Midbrain (tissue), 1 donor: ENCODE data around the gene SUCLG2.
"Not testable (repeated sequence)": the region's sequence is repeated elsewhere in the genome, so short reads cannot be mapped to it uniquely, and the experiment has no call there.

Experiments used
- DNase-seq: peaks from one replicate; lab custom pipeline; 2025; lab: John Stamatoyannopoulos, UW

Gene SUCLG2

DNA sequence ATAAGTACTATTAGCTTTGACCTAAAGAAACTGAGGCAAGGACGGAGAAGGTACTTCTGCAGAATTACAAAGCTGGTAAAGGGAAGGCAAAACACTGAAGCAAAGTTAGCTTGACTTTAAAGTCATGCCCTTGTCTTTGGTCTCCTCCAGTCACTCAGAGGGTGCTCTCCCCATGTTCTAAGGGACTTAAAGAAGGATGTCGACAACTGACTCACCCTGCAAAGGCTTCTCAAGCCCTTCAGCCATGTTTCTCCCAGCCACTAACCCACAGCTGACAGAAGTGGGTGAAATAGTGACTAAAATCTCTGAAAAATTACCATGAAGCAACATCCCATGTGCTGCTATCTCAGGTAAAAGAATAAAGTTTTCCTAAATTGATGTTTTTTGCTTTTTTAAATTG is 46.4 kb downstream of the SUCLG2 start:
- DNase-seq = no peak

DNA sequence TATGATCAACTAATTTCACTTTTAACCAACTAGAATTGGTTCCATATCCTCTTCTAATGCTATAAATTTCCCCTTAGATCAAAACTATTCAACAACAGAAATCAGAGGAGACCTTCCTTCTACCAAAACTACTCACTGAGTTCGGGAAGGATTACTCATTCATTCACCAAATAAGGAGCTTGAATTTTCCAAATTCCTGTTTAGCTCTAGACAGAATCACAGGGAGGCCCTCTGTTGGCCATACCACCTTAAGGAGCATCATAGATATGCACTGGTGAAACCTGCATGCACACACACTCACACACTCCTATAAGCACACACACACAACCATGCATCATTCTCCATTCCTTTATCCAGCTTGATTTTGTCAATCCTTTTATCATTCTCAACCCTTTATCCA is 49.0 kb downstream of the SUCLG2 start:
- DNase-seq = no peak

DNA sequence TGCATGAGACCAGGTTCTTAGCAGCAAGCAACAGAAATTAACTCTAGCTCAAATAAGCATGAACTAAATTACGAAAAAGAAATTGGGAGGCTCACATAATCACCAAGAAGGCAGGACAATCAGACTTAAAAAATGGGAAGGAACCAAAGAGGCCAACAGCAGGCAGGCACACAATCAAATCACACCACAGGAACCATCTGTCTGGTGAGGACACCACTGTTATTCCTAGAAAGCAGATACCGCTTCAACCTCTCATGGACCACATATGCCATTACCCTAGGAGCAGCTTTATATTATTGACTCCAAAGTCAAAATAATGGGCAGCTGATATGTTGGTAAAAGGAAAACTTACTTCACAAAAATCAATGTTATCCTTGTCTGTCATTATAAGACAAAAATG is 51.6 kb downstream of the SUCLG2 start:
- no peak for DNase-seq

- DNase-seq = no peak
Observed at GRCh38 chr3:67601919-67602608, 52.3 kb downstream of the SUCLG2 start.

DNA sequence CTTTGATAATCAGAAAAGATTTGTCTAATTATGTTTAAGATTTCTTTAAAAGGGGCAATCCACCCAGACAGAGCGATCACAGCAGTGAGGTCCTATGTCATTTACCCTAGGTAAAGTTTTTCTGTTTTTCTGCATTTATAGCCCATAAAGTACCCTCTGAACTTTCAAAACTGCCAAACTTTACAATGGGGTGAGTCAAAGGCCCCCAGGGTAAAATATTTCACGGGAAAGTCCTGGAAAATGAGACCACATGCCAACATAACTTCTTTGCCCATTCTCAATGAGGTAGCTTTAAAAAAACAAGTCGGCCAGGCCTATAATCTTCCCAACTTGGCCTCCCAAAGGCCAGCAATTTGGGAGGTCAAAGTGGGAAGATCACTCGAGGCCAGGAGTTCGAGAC is 53.0 kb downstream of the SUCLG2 start:
- DNase-seq = no peak

GRCh38 chr3:67599821-67600220 is 54.6 kb downstream of the SUCLG2 start:
- DNase-seq = no peak

DNA sequence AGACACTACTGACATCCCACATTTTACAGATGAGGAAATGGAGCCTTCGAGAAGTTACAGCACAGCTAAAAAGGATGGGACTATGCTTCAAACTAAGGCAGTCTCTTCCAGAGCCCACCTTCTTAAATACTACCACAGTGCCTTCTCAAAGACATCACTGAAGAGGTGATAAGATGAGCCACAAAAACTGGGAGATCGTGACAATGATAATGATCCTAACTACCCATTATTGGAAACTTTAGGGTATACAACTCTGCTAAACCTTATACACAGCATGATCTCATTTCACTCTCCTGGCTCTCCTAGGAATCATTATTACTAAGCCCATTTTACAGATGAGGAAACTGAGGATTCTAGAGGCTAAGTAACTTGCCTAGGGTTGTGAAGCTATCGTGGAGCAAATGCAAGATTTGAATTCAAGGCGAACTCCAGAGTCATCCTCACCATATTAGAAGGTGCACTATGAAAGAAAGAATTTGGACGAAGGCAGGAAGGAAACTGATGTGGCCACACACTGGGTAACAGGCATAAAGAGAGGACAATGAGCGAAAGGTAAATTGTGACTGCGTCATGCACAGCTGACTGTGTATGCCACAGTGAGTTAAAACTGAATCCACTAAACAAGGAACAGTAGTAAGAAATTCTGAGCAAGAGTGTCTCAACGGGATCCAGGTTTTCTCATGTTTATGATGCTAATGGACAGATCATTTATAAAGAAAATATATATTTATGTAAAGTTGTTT is 55.4 kb downstream of the SUCLG2 start:
- DNase-seq = no peak

DNA sequence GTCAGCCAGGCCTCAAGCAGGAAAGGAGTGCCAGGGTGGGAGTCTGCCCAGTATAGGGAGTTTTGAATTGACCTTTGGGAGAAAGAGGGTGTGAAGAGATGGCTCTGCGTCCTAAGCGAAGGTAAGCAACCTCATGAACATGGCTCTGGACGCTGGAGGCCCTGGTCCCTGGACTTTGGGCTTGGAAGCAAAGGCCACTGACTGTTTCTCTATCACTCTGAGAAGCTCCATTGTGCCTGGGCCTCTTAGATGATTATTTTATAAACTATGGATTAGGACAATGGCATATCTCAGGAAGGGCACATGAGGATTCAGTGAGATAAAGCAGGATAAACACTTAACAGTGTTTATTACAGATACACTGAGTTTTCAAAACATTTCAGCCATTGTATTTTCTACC is 59.0 kb downstream of the SUCLG2 start:
- DNase-seq = no peak

- DNase-seq = no peak
Observed at GRCh38 chr3:67593761-67594234, 60.6 kb downstream of the SUCLG2 start.

- no peak for DNase-seq
Observed at GRCh38 chr3:67592057-67592456, 62.4 kb downstream of the SUCLG2 start.

GRCh38 chr3:67587811-67588210 is 66.6 kb downstream of the SUCLG2 start:
- DNase-seq = no peak

- no peak for DNase-seq
Observed at GRCh38 chr3:67587301-67587700, 67.1 kb downstream of the SUCLG2 start.

DNA sequence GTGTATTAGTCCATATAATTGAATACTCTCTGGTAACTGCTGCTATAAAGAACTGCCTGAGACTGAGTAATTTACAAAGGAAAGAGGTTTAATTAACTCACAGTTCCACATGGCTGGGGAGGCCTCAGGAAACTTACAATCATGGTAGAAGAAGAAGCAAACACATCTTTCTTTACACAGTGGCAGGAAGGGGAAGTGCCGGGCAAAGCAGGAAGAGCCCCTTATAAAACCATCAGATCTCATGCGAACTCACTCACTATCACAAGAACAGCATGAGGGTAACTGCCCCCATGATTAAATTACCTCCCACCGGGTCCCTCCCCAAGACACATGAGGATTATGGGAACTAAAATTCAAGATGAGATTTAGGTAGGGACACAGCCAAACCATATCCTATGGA is 69.8 kb downstream of the SUCLG2 start:
- not testable (repeated sequence) for DNase-seq

- no peak for DNase-seq
Observed at GRCh38 chr3:67580430-67581000, 73.9 kb downstream of the SUCLG2 start.

DNA sequence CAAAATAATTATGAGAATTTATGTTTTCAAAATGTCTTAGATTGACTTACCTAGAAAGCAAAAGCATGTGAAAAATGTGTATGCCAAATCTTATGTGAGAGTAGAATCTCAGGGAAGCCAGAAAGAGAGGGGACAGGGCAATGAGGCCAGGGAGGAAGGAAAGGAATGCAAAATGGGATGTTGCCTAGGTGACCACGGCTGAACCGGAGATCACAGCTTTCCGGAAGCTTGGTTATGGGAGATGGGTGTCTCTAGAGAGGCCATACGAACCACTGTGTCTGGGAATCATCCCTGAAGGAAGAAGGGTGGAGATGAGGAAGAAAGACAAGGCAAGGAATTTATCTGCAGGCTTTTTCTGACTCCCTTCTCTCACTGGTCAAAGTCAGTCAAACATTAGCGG is 76.0 kb downstream of the SUCLG2 start:
- no peak for DNase-seq

DNA sequence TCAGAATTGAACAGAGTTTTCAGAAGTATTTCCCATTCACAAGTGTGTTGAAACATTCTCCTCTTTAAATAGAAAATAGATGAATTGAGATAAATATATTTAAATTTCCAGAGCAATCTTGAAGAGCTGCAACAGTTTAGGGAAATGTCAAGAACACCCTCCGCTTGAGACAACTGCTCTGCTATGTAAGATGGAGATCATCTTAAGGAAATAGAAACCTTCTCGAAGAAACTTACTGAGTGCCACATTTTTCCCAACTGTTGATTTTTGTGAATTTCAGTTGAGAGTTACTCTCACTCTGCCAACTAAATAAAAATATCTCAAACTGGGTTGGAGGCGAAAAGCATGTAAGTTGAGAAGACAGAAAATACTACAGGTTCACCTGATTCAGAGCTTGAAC is 78.0 kb downstream of the SUCLG2 start:
- no peak for DNase-seq

GRCh38 chr3:67569324-67569723 is 85.1 kb downstream of the SUCLG2 start:
- DNase-seq = no peak

GRCh38 chr3:67567893-67568292 is 86.5 kb downstream of the SUCLG2 start:
- no peak for DNase-seq

DNA sequence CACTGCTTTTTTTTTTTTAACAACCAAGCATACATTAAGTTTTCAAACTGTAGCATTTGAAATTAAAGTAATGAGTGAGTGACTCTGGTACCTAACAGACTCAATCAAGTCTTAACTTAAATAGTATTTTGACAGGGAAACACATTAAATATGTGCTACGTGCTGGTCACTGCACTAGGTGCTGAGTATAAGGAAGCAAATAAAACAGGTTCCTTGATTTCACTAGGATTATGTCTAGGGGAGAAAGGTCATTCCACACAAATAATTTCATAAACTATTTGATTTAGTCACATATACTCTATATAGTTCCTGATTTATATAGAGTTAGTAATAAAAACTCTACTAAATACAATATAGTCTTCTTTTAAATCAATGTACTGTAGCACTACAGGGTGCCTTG is 89.4 kb downstream of the SUCLG2 start:
- no peak for DNase-seq

DNA sequence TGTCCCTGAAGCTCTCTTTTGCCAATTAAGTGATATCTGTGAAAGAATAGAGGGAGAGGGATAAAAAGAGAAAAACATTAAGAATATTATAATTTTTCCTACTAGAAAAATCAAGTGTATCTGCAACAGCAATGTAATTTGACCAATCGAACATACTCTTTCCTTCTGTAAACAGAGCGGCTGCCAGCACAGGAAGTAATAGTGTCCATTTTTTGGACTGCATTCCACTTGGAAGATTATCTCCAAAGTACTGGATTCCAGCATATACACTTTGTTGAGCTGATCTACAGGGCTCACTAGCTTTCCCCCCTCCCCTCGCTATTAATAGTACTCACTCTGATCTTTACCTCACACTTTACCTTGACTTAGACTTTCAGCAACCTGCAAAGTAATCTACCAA is 90.4 kb downstream of the SUCLG2 start:
- no peak for DNase-seq

GRCh38 chr3:67561667-67562394 is 92.6 kb downstream of the SUCLG2 start:
- no peak for DNase-seq

DNA sequence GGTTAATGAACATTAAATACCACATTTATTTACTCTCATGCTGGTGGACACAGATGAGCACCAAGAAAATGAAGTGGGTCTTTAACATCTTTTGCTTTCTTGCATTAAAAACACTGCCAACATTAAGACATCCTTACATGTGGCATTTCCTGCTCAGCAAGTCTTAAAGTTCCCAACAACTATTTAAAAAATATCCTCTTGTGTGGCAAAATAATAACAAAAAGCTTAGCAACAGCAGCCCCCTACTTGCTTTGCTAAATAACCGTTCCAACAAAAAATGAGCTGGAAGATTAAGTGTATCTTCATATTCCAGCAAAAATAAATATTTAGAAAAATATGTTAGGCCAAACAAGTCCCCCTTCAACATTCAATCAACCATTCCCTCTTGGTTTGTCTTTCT is 93.1 kb downstream of the SUCLG2 start:
- no peak for DNase-seq
